HL-60 (cell line): ENCODE data around the gene PBOV1.

Experiments
- GABPA ChIP-seq: IDR thresholded peaks from 2 replicates; pipeline ENCODE4 v1.6.1; 2012; ENCODE audit warnings: low read depth
- POLR2AphosphoS5 ChIP-seq: IDR thresholded peaks from 2 replicates; pipeline ENCODE4 v1.6.1; 2012; ENCODE audit warnings: low read depth
- TF ChIP-seq, protein P1 (sequence below): IDR thresholded peaks from one replicate; pipeline ENCODE4 v1.5.1; 2011; ENCODE audit warnings: low read length, control low read depth, inconsistent platforms; ENCODE audit not compliant: insufficient read depth
- TF ChIP-seq, protein P2 (sequence below): IDR thresholded peaks from 2 replicates; pipeline ENCODE4 v1.6.1; 2012; ENCODE audit warnings: low read depth; ENCODE audit not compliant: insufficient replicate concordance

DNA sequence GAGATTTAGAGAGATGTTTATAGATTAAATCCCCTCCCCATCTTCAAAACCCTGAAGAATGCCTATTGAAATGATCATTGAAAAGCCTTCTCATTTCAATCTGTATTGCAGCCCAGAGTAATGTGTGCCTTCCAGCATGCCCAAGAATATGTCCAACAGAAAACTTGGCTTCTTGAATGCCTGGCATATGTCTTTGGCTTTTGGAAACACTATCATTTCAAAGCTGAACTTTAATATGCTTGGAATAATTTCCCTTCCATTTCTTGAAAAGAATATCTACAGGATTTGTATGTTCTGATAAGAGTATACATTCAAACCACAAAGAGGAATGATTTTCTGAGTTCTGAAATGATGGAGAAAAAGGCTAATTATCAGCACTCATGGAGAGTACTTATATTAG is 11.9 kb upstream of the PBOV1 start:
- TF ChIP-seq, protein P1, sequence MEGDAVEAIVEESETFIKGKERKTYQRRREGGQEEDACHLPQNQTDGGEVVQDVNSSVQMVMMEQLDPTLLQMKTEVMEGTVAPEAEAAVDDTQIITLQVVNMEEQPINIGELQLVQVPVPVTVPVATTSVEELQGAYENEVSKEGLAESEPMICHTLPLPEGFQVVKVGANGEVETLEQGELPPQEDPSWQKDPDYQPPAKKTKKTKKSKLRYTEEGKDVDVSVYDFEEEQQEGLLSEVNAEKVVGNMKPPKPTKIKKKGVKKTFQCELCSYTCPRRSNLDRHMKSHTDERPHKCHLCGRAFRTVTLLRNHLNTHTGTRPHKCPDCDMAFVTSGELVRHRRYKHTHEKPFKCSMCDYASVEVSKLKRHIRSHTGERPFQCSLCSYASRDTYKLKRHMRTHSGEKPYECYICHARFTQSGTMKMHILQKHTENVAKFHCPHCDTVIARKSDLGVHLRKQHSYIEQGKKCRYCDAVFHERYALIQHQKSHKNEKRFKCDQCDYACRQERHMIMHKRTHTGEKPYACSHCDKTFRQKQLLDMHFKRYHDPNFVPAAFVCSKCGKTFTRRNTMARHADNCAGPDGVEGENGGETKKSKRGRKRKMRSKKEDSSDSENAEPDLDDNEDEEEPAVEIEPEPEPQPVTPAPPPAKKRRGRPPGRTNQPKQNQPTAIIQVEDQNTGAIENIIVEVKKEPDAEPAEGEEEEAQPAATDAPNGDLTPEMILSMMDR: no peak
- no peak for TF ChIP-seq POLR2AphosphoS5
- TF ChIP-seq GABPA: no peak
- TF ChIP-seq, protein P2, sequence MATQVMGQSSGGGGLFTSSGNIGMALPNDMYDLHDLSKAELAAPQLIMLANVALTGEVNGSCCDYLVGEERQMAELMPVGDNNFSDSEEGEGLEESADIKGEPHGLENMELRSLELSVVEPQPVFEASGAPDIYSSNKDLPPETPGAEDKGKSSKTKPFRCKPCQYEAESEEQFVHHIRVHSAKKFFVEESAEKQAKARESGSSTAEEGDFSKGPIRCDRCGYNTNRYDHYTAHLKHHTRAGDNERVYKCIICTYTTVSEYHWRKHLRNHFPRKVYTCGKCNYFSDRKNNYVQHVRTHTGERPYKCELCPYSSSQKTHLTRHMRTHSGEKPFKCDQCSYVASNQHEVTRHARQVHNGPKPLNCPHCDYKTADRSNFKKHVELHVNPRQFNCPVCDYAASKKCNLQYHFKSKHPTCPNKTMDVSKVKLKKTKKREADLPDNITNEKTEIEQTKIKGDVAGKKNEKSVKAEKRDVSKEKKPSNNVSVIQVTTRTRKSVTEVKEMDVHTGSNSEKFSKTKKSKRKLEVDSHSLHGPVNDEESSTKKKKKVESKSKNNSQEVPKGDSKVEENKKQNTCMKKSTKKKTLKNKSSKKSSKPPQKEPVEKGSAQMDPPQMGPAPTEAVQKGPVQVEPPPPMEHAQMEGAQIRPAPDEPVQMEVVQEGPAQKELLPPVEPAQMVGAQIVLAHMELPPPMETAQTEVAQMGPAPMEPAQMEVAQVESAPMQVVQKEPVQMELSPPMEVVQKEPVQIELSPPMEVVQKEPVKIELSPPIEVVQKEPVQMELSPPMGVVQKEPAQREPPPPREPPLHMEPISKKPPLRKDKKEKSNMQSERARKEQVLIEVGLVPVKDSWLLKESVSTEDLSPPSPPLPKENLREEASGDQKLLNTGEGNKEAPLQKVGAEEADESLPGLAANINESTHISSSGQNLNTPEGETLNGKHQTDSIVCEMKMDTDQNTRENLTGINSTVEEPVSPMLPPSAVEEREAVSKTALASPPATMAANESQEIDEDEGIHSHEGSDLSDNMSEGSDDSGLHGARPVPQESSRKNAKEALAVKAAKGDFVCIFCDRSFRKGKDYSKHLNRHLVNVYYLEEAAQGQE: no peak
